A673 (cell line): ENCODE results near the gene PTPRQ. TPM values are rescaled to one million over a fixed set of nuclear protein-coding genes. Genes with fewer than 3 reads are reported as not detected.

Source experiments
- BruUV-seq: library from RNA; stranded (reverse); fragments of 400-500 nt; replicated peaks from 2 replicates; lab custom pipeline; 2021; lab: Mats Ljungman, UMichigan
- CTCF ChIA-PET: fragments of 300-600 bp; sonication (Branson Sonifier 250); formaldehyde crosslinking; loops from one replicate; lab custom pipeline; 2022; ENCODE audit warnings: antibody characterized with exemption; lab: Charles Lee
- POLR2A ChIA-PET: fragments of 300-600 bp; sonication (Branson Sonifier 250); formaldehyde crosslinking; loops from one replicate; lab custom pipeline; 2022; ENCODE audit warnings: antibody characterized with exemption; ENCODE audit not compliant: low non-redundant PET; lab: Charles Lee
- DNase-seq: peaks from one replicate; pipeline ENCODE4 v3.0.0-alpha.2; 2015; ENCODE audit warnings: low spot score
- H3K27ac ChIP-seq: fragments of 200-600 bp; sonication (generic); 2 replicates; pipeline ENCODE4 v1.5.1; 2016; ENCODE audit warnings: mixed run types, low read depth, mild to moderate bottlenecking, mixed read lengths, antibody characterized with exemption, low read length; ENCODE audit not compliant: poor library complexity, severe bottlenecking
- H3K27me3 ChIP-seq: fragments of 200-600 bp; sonication (generic); replicated peaks from 2 replicates; pipeline ENCODE4 v1.6.1; 2017; ENCODE audit warnings: mixed run types, low read depth, mild to moderate bottlenecking, mixed read lengths, antibody characterized with exemption, low read length; ENCODE audit not compliant: insufficient read depth, poor library complexity
- H3K36me3 ChIP-seq: fragments of 200-600 bp; sonication (generic); 2 replicates; pipeline ENCODE4 v1.6.1; 2016; ENCODE audit warnings: mixed run types, mild to moderate bottlenecking, mixed read lengths, antibody characterized with exemption, low read length; ENCODE audit not compliant: insufficient read depth, poor library complexity, severe bottlenecking
- H3K4me1 ChIP-seq: fragments of 200-600 bp; sonication (generic); 2 replicates; pipeline ENCODE4 v1.6.1; 2017; ENCODE audit warnings: mixed run types, mild to moderate bottlenecking, mixed read lengths, antibody characterized with exemption, low read length; ENCODE audit not compliant: insufficient read depth, poor library complexity, severe bottlenecking
- H3K4me3 ChIP-seq: fragments of 200-600 bp; sonication (generic); 2 replicates; pipeline ENCODE4 v1.5.1; 2016; ENCODE audit warnings: low read depth, mixed run types, mild to moderate bottlenecking, mixed read lengths, low read length; ENCODE audit not compliant: poor library complexity, severe bottlenecking
- H3K9me3 ChIP-seq: fragments of 200-600 bp; sonication (generic); 2 replicates; pipeline ENCODE4 v1.6.1; 2016; ENCODE audit warnings: mixed run types, low read depth, mild to moderate bottlenecking, mixed read lengths, antibody characterized with exemption, low read length; ENCODE audit not compliant: poor library complexity, severe bottlenecking
- CTCF ChIP-seq: fragments of 300-800, 200-600 bp; sonication (generic); conservative IDR thresholded peaks from 2 replicates; pipeline ENCODE4 v1.5.1; 2017; ENCODE audit warnings: low read depth, mild to moderate bottlenecking, antibody characterized with exemption, low read length, moderate library complexity, mixed read lengths
- EZH2 ChIP-seq: fragments of 200-600 bp; sonication (generic); IDR thresholded peaks from 2 replicates; pipeline ENCODE4 v1.6.1; 2017; ENCODE audit warnings: borderline replicate concordance, low read depth, mild to moderate bottlenecking, mixed read lengths, antibody characterized with exemption, low read length; ENCODE audit not compliant: poor library complexity, severe bottlenecking
- intact Hi-C: fragments of 100-400 bp; cut with micrococcal nuclease; formaldehyde crosslinking; loops from one replicate; pipeline ENCODE4 v1.10.0; 2022; ENCODE audit not compliant: unreplicated experiment
- total RNA-seq: library from RNA; stranded (reverse); gene quantifications from 2 replicates; pipeline ENCODE4 v1.2.3, GENCODE V29; 2021

PTPRQ gene
- total RNA-seq, 1 experiment from 2014 or later, result 0.15 TPM

GRCh38 chr12:80498059-80498728, 54.2 kb downstream of the PTPRQ start:
- H3K4me3 ChIP-seq, result no peak overlapping the region
- peaks cover 9% of the 10 kb centered on the region for H3K4me1 ChIP-seq
- intact Hi-C loops, result no loop called here
- POLR2A ChIA-PET, result no interaction called here
- CTCF ChIA-PET, result no interaction called here
- H3K36me3 ChIP-seq, result no peaks in the 10 kb centered on the region
- DNase-seq, result peak; percentile 28
- BruUV-seq, result no TSS peak
- H3K9me3 ChIP-seq, result no peaks in the 10 kb centered on the region
- no peak overlapping the region for H3K27ac ChIP-seq
- TF ChIP-seq EZH2, result no peak
- TF ChIP-seq CTCF, result no peak
- H3K27me3 ChIP-seq, result no peaks in the 10 kb centered on the region

GRCh38 chr12:80504389-80505163, 60.5 kb downstream of the PTPRQ start:
- TF ChIP-seq CTCF, result no peak
- no peak for TF ChIP-seq EZH2
- Histone ChIP-seq H3K9me3 (no peaks in the 10 kb centered on the region), H3K27ac (no peak overlapping the region), H3K4me1 (peaks cover 1% of the 10 kb centered on the region), H3K4me3 (no peak overlapping the region), H3K27me3 (no peaks in the 10 kb centered on the region), H3K36me3 (no peaks in the 10 kb centered on the region)
- ChIA-PET CTCF (no interaction called here), POLR2A (no interaction called here)
- intact Hi-C loops, result no loop called here
- no TSS peak for BruUV-seq
- DNase-seq, result peak; percentile 3

GRCh38 chr12:80509781-80510556, 65.9 kb downstream of the PTPRQ start:
- BruUV-seq, result no TSS peak
- intact Hi-C loops, result no loop called here
- no peaks in the 10 kb centered on the region for H3K27me3 ChIP-seq
- H3K36me3 ChIP-seq, result no peaks in the 10 kb centered on the region
- no peaks in the 10 kb centered on the region for H3K9me3 ChIP-seq
- H3K4me3 ChIP-seq, result no peak overlapping the region
- peak; percentile 29 for DNase-seq
- H3K27ac ChIP-seq, result no peak overlapping the region
- TF ChIP-seq EZH2 (no peak), CTCF (no peak)
- CTCF ChIA-PET, result no interaction called here
- H3K4me1 ChIP-seq, result peaks cover 9% of the 10 kb centered on the region
- POLR2A ChIA-PET, result no interaction called here
